ENCODE data around the gene IREB2. TPM values are rescaled to one million over a fixed set of nuclear protein-coding genes. Genes with fewer than 3 reads are reported as not detected.

IREB2 gene
- total and polyA plus RNA-seq, 2 experiments from 2014 or later: 23.4 to 68.4 TPM

- no peak for DNase-seq (ENCODE audit: low spot score)
- Histone ChIP-seq H3K4me1 (ENCODE audit: insufficient read depth) (peaks cover 16% of the 10 kb centered on the region), H4K20me1 (replicated peaks; ENCODE audit: insufficient read depth) (no peaks in the 10 kb centered on the region), H3K27me3 (ENCODE audit: insufficient read depth) (no peaks in the 10 kb centered on the region), H3K79me2 (replicated peaks; ENCODE audit: insufficient read depth) (no peaks in the 10 kb centered on the region), H3F3A (replicated peaks; ENCODE audit: low read depth) (no peaks in the 10 kb centered on the region), H2AFZ (no peak overlapping the region; the same call in 1 of the 2 replicates), H3K36me3 (ENCODE audit: insufficient read depth) (no peaks in the 10 kb centered on the region), H3K9me2 (ENCODE audit: insufficient read depth) (0 out of 2 replicates have a peak, but pooled peaks cover 3% of the 10 kb centered on the region), H3K4me2 (no peak overlapping the region), H3K4me3 (no peak overlapping the region), H3K27ac (ENCODE audit: low read depth) (no peak overlapping the region)
- TF ChIP-seq ZNF114 (CRISPR knock-in tag; IDR thresholded peaks at IDR 0.05): no peak
- no peak for TF ChIP-seq NANOG (IDR thresholded peaks at IDR 0.05; ENCODE audit: borderline replicate concordance)
- TF ChIP-seq POLR2AphosphoS5 (IDR thresholded peaks at IDR 0.05; ENCODE audit: low read depth): no peak
- no peak for TF ChIP-seq EZH2 (IDR thresholded peaks at IDR 0.05; ENCODE audit: low read depth, unreplicated experiment)
- Mint-ChIP-seq H3K27me3 (ENCODE audit: insufficient read depth, low read depth, poor library complexity) (peaks cover 1% of the 10 kb centered on the region), H3K4me3 (no peak overlapping the region), H3K4me1 (peaks cover 44% of the 10 kb centered on the region), H3K27ac (no peak overlapping the region), H3K36me3 (ENCODE audit: low read depth) (no peaks in the 10 kb centered on the region), H3K9me3 (no peaks in the 10 kb centered on the region)
- no peak for ATAC-seq
Measured at GRCh38 chr15:78396186-78396814, 41.7 kb upstream of the IREB2 start.

DNA sequence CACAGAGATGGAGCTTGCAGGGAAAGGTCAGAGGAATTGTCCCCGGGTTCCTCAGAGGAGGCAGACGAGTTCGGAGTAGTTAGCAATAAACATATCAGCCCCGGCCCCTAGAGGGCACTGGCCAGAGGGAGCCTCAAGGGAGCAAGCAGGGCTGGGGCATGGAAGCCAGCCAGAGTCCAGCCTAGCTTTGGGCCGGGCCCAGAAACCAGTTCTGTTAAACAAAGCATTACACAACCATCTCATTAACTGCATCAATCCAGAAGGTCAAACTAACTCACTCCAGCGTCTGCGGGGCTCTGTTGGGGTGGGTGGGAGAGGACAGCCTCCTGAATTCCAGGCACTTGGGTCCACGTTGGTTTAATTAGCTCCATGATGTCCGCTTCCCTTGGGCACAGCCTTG, 41.0 kb upstream of the IREB2 start:
- H2AFZ ChIP-seq: no peak overlapping the region
- DNase-seq (ENCODE audit: low spot score): peak; percentile 75
- H3K9me2 ChIP-seq (ENCODE audit: insufficient read depth): 0 out of 2 replicates have a peak, but pooled peaks cover 3% of the 10 kb centered on the region
- no peaks in the 10 kb centered on the region for H3K36me3 ChIP-seq (ENCODE audit: insufficient read depth)
- H3K27me3 ChIP-seq (ENCODE audit: insufficient read depth): no peaks in the 10 kb centered on the region
- no peak overlapping the region for H3K4me2 ChIP-seq
- Mint-ChIP-seq H3K4me3 (no peak overlapping the region), H3K27me3 (ENCODE audit: insufficient read depth, low read depth, poor library complexity) (no peaks in the 10 kb centered on the region), H3K9me3 (no peaks in the 10 kb centered on the region), H3K4me1 (peaks cover 42% of the 10 kb centered on the region), H3K36me3 (ENCODE audit: low read depth) (no peaks in the 10 kb centered on the region), H3K27ac (no peak overlapping the region)
- TF ChIP-seq CREB1 (CRISPR knock-in tag; IDR thresholded peaks at IDR 0.05; ENCODE audit: low read depth) (no peak), CTCF (conservative IDR thresholded peaks at IDR 0.05; ENCODE audit: low read depth in 2 of 2) (peak; percentile 60 to 72), NANOG (IDR thresholded peaks at IDR 0.05; ENCODE audit: borderline replicate concordance) (no peak), POLR2AphosphoS5 (IDR thresholded peaks at IDR 0.05; ENCODE audit: low read depth) (no peak), STAT1 (IDR thresholded peaks at IDR 0.05; ENCODE audit: unreplicated experiment) (no peak), EZH2phosphoT487 (IDR thresholded peaks at IDR 0.05; ENCODE audit: unreplicated experiment) (no peak)
- TF ChIP-seq, protein P1, sequence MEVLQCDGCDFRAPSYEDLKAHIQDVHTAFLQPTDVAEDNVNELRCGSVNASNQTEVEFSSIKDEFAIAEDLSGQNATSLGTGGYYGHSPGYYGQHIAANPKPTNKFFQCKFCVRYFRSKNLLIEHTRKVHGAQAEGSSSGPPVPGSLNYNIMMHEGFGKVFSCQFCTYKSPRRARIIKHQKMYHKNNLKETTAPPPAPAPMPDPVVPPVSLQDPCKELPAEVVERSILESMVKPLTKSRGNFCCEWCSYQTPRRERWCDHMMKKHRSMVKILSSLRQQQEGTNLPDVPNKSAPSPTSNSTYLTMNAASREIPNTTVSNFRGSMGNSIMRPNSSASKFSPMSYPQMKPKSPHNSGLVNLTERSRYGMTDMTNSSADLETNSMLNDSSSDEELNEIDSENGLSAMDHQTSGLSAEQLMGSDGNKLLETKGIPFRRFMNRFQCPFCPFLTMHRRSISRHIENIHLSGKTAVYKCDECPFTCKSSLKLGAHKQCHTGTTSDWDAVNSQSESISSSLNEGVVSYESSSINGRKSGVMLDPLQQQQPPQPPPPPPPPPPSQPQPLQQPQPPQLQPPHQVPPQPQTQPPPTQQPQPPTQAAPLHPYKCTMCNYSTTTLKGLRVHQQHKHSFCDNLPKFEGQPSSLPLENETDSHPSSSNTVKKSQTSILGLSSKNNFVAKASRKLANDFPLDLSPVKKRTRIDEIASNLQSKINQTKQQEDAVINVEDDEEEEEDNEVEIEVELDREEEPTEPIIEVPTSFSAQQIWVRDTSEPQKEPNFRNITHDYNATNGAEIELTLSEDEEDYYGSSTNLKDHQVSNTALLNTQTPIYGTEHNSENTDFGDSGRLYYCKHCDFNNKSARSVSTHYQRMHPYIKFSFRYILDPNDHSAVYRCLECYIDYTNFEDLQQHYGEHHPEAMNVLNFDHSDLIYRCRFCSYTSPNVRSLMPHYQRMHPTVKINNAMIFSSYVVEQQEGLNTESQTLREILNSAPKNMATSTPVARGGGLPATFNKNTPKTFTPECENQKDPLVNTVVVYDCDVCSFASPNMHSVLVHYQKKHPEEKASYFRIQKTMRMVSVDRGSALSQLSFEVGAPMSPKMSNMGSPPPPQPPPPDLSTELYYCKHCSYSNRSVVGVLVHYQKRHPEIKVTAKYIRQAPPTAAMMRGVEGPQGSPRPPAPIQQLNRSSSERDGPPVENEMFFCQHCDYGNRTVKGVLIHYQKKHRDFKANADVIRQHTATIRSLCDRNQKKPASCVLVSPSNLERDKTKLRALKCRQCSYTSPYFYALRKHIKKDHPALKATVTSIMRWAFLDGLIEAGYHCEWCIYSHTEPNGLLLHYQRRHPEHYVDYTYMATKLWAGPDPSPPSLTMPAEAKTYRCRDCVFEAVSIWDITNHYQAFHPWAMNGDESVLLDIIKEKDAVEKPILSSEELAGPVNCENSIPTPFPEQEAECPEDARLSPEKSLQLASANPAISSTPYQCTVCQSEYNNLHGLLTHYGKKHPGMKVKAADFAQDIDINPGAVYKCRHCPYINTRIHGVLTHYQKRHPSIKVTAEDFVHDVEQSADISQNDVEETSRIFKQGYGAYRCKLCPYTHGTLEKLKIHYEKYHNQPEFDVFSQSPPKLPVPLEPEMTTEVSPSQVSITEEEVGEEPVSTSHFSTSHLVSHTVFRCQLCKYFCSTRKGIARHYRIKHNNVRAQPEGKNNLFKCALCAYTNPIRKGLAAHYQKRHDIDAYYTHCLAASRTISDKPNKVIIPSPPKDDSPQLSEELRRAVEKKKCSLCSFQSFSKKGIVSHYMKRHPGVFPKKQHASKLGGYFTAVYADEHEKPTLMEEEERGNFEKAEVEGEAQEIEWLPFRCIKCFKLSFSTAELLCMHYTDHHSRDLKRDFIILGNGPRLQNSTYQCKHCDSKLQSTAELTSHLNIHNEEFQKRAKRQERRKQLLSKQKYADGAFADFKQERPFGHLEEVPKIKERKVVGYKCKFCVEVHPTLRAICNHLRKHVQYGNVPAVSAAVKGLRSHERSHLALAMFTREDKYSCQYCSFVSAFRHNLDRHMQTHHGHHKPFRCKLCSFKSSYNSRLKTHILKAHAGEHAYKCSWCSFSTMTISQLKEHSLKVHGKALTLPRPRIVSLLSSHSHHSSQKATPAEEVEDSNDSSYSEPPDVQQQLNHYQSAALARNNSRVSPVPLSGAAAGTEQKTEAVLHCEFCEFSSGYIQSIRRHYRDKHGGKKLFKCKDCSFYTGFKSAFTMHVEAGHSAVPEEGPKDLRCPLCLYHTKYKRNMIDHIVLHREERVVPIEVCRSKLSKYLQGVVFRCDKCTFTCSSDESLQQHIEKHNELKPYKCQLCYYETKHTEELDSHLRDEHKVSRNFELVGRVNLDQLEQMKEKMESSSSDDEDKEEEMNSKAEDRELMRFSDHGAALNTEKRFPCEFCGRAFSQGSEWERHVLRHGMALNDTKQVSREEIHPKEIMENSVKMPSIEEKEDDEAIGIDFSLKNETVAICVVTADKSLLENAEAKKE (CRISPR knock-in tag; IDR thresholded peaks at IDR 0.05): no peak
- no peak overlapping the region for H3K27ac ChIP-seq (ENCODE audit: low read depth)
- no peaks in the 10 kb centered on the region for H3K79me2 ChIP-seq (replicated peaks; ENCODE audit: insufficient read depth)
- H3F3A ChIP-seq (replicated peaks; ENCODE audit: low read depth): no peaks in the 10 kb centered on the region
- peak; percentile 68 for ATAC-seq
- H3K4me1 ChIP-seq (ENCODE audit: insufficient read depth): peaks cover 16% of the 10 kb centered on the region
- H3K4me3 ChIP-seq: no peak overlapping the region
- H4K20me1 ChIP-seq (replicated peaks; ENCODE audit: insufficient read depth): no peaks in the 10 kb centered on the region

All from GM23338 (cell line).